Neural cell (in vitro differentiated cells): ENCODE data around the gene ERVW-1. TPM values are rescaled to one million over a fixed set of nuclear protein-coding genes. Genes with fewer than 3 reads are reported as not detected.
"Not testable (repeated sequence)": the region's sequence is repeated elsewhere in the genome, so short reads cannot be mapped to it uniquely, and the experiment has no call there.

Source experiments
- H2AFZ ChIP-seq: fragments of 200-600, 300-800 bp; sonication (generic), shearing (Covaris generic); 2 replicates; pipeline ENCODE4 v1.6.0; 2014; ENCODE audit warnings: low read depth, mild to moderate bottlenecking, antibody characterized with exemption, low read length, moderate library complexity
- H3F3A ChIP-seq: fragments of 200-600 bp; shearing (Covaris generic); 2 replicates; pipeline ENCODE4 v1.6.1; 2016; ENCODE audit warnings: mild to moderate bottlenecking, moderate library complexity, mixed read lengths, antibody characterized with exemption, low read length; ENCODE audit not compliant: insufficient read depth, poor library complexity, severe bottlenecking
- H3K27ac ChIP-seq: fragments of 200-600, 300-800 bp; sonication (generic), shearing (Covaris generic); 2 replicates; pipeline ENCODE4 v1.5.1; 2014; ENCODE audit warnings: mild to moderate bottlenecking, low read length, moderate library complexity
- H3K27me3 ChIP-seq: fragments of 300-800, 200-600 bp; sonication (generic), shearing (Covaris generic); 2 replicates; pipeline ENCODE4 v1.6.0; 2014; ENCODE audit warnings: mild to moderate bottlenecking, low read depth, low read length, moderate library complexity; ENCODE audit not compliant: insufficient read depth
- H3K36me3 ChIP-seq: fragments of 300-800, 200-600 bp; sonication (generic), shearing (Covaris generic); 2 replicates; pipeline ENCODE4 v1.5.1; 2014; ENCODE audit warnings: mild to moderate bottlenecking, antibody characterized with exemption, low read length, moderate library complexity; ENCODE audit not compliant: insufficient read depth
- H3K4me2 ChIP-seq: fragments of 300-800, 200-600 bp; sonication (generic), shearing (Covaris generic); 2 replicates; pipeline ENCODE4 v1.6.0; 2014; ENCODE audit warnings: mild to moderate bottlenecking, low read length
- H3K4me3 ChIP-seq: fragments of 300-800, 200-600 bp; sonication (generic), shearing (Covaris generic); 2 replicates; pipeline ENCODE4 v1.5.1; 2014; ENCODE audit warnings: mild to moderate bottlenecking, low read length, moderate library complexity
- H3K79me2 ChIP-seq: fragments of 200-600 bp; shearing (Covaris generic); replicated peaks from 2 replicates; pipeline ENCODE4 v1.6.0; 2014; ENCODE audit warnings: mild to moderate bottlenecking, low read length, moderate library complexity; ENCODE audit not compliant: insufficient read depth
- H3K9ac ChIP-seq: fragments of 300-800, 200-600 bp; sonication (generic), shearing (Covaris generic); 2 replicates; pipeline ENCODE4 v1.6.1; 2016; ENCODE audit warnings: mild to moderate bottlenecking, low read length, mixed read lengths
- H3K9me2 ChIP-seq: fragments of 200-600 bp; shearing (Covaris generic); 2 replicates; pipeline ENCODE4 v1.6.1; 2016; ENCODE audit warnings: mild to moderate bottlenecking, low read length, mixed read lengths; ENCODE audit not compliant: insufficient read depth
- H3K9me3 ChIP-seq: fragments of 200-600, 300-800 bp; sonication (generic), shearing (Covaris generic); 2 replicates; pipeline ENCODE4 v1.6.1; 2016; ENCODE audit warnings: mild to moderate bottlenecking, mixed run types, low read length, moderate library complexity, mixed read lengths
- H4K20me1 ChIP-seq: fragments of 200-600 bp; shearing (Covaris generic); 2 replicates; pipeline ENCODE4 v1.6.1; 2016; ENCODE audit warnings: mild to moderate bottlenecking, mixed run types; ENCODE audit not compliant: insufficient read depth
- CTCF ChIP-seq: fragments of 450-650 bp; IDR thresholded peaks from 2 replicates; pipeline ENCODE4 v1.5.1; 2014; ENCODE audit warnings: antibody characterized with exemption, mild to moderate bottlenecking, moderate library complexity; ENCODE audit not compliant: poor library complexity, severe bottlenecking
- EP300 ChIP-seq: fragments of 450-650 bp; conservative IDR thresholded peaks from 2 replicates; pipeline ENCODE4 v1.6.1; 2014; ENCODE audit warnings: antibody characterized with exemption, mild to moderate bottlenecking, moderate library complexity; ENCODE audit not compliant: poor library complexity, severe bottlenecking
- EZH2 ChIP-seq: fragments of 200-600, 300-800 bp; shearing (Covaris generic), sonication (generic); IDR thresholded peaks from 2 replicates; pipeline ENCODE4 v1.6.1; 2014; ENCODE audit warnings: antibody characterized with exemption, low read length, borderline replicate concordance, mild to moderate bottlenecking; ENCODE audit not compliant: insufficient read depth, poor library complexity, severe bottlenecking
- MXI1 ChIP-seq: fragments of 450-650 bp; conservative IDR thresholded peaks from 2 replicates; pipeline ENCODE4 v1.6.1; 2014; ENCODE audit warnings: antibody characterized with exemption, mild to moderate bottlenecking; ENCODE audit not compliant: poor library complexity, severe bottlenecking
- POLR2AphosphoS5 ChIP-seq: IDR thresholded peaks from 2 replicates; pipeline ENCODE4 v1.6.1; 2012
- RAD21 ChIP-seq: fragments of 450-650 bp; conservative IDR thresholded peaks from 2 replicates; pipeline ENCODE4 v1.6.1; 2014; ENCODE audit warnings: antibody characterized with exemption, mild to moderate bottlenecking, moderate library complexity
- SMC3 ChIP-seq: fragments of 450-650 bp; conservative IDR thresholded peaks from 2 replicates; pipeline ENCODE4 v1.6.1; 2014; ENCODE audit warnings: antibody characterized with exemption, mild to moderate bottlenecking, moderate library complexity; ENCODE audit not compliant: poor library complexity
- TAF1 ChIP-seq: IDR thresholded peaks from 2 replicates; pipeline ENCODE4 v1.6.1; 2012; ENCODE audit warnings: low read depth
- polyA plus RNA-seq: library from polyadenylated mRNA; depleted of rRNA; stranded (reverse); fragments of >200 nt; gene quantifications from 2 replicates; pipeline ENCODE4 v1.2.3, GENCODE V29; 2014
- TF ChIP-seq, protein P1 (sequence below): IDR thresholded peaks from 2 replicates; pipeline ENCODE4 v1.6.1; 2012; ENCODE audit warnings: borderline replicate concordance

ERVW-1 gene
- polyA plus RNA-seq, 1 donor from 2014 or later, result not detected

DNA sequence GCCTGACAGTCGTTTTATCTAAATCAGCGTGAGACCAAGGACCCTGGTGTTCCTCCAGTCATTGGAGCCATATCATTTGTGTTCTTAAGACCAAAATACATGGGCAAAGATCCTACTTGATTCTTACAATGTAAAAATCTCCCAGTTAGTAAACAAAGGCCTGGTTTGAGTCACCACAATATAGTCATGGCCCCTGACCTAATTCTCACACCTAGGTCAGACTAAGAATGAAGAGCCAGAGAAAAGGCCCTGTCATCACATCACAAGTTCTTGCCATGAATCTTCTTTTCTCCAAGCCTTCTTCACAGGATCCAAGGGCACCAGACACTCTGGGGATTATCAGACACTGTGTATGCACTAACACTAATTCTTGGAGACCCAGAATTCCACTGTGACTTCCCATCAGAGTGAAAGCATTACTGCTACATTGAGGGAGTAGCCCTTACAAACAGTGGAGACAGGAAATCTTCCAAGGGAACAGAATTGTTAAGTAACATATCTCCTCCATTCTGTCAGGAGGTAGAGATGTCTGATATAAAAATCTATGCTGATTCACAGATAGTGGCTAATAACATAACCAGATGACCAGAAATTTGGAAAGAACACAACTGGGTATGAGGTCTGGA lies 7.6 kb upstream of the ERVW-1 start:
- Histone ChIP-seq H3K9me2 (no peaks in the 10 kb centered on the region), H3K4me2 (no peak overlapping the region), H2AFZ (no peak overlapping the region), H3K36me3 (peaks cover 16% of the 10 kb centered on the region), H3K4me3 (no peak overlapping the region), H3K27ac (no peak overlapping the region), H3K27me3 (no peaks in the 10 kb centered on the region), H3K9ac (no peak overlapping the region), H3K9me3 (no peaks in the 10 kb centered on the region), H3F3A (no peaks in the 10 kb centered on the region), H4K20me1 (no peaks in the 10 kb centered on the region), H3K79me2 (no peaks in the 10 kb centered on the region)
- no peak for TF ChIP-seq EP300
- TF ChIP-seq, protein P1, sequence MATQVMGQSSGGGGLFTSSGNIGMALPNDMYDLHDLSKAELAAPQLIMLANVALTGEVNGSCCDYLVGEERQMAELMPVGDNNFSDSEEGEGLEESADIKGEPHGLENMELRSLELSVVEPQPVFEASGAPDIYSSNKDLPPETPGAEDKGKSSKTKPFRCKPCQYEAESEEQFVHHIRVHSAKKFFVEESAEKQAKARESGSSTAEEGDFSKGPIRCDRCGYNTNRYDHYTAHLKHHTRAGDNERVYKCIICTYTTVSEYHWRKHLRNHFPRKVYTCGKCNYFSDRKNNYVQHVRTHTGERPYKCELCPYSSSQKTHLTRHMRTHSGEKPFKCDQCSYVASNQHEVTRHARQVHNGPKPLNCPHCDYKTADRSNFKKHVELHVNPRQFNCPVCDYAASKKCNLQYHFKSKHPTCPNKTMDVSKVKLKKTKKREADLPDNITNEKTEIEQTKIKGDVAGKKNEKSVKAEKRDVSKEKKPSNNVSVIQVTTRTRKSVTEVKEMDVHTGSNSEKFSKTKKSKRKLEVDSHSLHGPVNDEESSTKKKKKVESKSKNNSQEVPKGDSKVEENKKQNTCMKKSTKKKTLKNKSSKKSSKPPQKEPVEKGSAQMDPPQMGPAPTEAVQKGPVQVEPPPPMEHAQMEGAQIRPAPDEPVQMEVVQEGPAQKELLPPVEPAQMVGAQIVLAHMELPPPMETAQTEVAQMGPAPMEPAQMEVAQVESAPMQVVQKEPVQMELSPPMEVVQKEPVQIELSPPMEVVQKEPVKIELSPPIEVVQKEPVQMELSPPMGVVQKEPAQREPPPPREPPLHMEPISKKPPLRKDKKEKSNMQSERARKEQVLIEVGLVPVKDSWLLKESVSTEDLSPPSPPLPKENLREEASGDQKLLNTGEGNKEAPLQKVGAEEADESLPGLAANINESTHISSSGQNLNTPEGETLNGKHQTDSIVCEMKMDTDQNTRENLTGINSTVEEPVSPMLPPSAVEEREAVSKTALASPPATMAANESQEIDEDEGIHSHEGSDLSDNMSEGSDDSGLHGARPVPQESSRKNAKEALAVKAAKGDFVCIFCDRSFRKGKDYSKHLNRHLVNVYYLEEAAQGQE, result no peak
- TF ChIP-seq SMC3, result no peak
- TF ChIP-seq RAD21, result no peak
- TF ChIP-seq POLR2AphosphoS5, result no peak
- no peak for TF ChIP-seq CTCF
- TF ChIP-seq EZH2, result no peak
- TF ChIP-seq TAF1, result no peak
- no peak for TF ChIP-seq MXI1

DNA sequence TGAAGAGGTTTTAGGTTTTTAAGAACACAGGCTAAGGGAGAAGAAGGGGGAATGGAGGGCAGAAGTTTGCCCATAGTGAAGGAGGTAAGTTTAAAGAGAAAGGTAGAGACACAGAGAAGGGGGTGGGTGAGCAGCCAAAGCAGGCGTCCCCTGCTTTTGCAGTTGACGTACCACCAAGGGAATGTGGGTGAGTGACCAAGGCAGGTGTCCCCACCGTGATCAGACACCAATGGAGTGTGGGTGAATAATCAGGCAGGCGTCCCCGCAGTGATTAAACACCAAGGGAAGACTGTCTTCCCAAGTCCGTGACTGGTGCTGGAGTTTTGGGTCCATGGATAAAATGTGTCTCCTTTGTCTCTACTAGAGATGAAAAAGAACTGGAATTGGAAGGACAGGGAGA lies 6.5 kb upstream of the ERVW-1 start:
- peaks cover 15% of the 10 kb centered on the region for H3K36me3 ChIP-seq
- H3K9me3 ChIP-seq, H3F3A ChIP-seq, H3K9me2 ChIP-seq, H3K9ac ChIP-seq, H3K79me2 ChIP-seq, H4K20me1 ChIP-seq, H3K27me3 ChIP-seq, H3K4me2 ChIP-seq, H3K27ac ChIP-seq, H3K4me3 ChIP-seq, H2AFZ ChIP-seq: not testable (repeated sequence)

DNA sequence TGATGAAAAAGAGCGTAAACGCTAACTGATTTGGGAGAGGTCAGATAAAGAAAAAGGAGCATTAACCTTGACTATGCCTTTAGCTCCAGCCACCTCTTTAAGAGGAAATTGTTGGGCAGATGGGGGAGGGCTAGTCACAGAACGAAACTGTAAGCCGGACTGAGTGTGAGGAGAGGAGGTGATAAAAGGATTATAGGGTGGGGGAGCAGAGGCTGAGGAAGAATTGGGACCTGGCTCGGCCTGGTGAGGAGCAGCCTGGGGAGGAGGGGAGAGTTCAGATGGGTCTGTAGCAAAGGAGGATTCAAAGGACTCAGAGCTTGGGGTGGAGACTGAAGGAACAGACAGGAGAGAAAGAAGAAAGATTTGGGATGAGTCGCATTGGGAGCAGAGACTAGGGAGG lies 5.9 kb upstream of the ERVW-1 start:
- H3K27me3 ChIP-seq, H3F3A ChIP-seq, H3K9ac ChIP-seq, H2AFZ ChIP-seq, H3K9me2 ChIP-seq, H3K4me2 ChIP-seq, H3K79me2 ChIP-seq, H3K4me3 ChIP-seq, H3K27ac ChIP-seq, H3K9me3 ChIP-seq, H4K20me1 ChIP-seq: not testable (repeated sequence)
- peaks cover 12% of the 10 kb centered on the region for H3K36me3 ChIP-seq

DNA sequence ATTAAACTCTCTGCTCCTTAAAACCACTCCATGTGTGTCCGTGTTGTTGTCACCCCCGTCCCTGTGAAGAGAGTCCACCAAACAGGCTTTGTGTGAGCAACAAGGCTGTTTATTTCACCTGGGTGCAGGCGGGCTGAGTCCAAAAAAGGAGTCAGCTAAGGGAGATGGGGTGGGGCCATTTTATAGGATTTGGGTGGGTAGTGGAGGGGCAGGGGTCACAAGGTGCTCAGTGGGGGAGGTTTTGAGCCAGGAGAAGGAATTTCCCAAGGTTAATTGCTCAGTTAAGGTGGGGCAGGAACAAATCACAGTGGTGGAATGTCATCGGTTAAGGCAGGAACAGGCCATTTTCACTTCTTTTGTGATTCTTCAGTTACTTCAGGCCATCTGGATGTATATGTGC lies 1.4 kb upstream of the ERVW-1 start:
- not testable (repeated sequence) for H3F3A ChIP-seq, H2AFZ ChIP-seq

More for the DNA sequence above, 1.4 kb upstream of the ERVW-1 start:
- H3K9me3 ChIP-seq, H3K36me3 ChIP-seq, H3K79me2 ChIP-seq, H3K27me3 ChIP-seq, H3K4me3 ChIP-seq, H3K27ac ChIP-seq, H3K9ac ChIP-seq, H3K4me2 ChIP-seq, H4K20me1 ChIP-seq, H3K9me2 ChIP-seq: not testable (repeated sequence)
